Smooth muscle cell (in vitro differentiated cells): ENCODE results near the gene DNAJC4. TPM values are rescaled to one million over a fixed set of nuclear protein-coding genes. Genes with fewer than 3 reads are reported as not detected.
A peak's percentile ranks its signal among the peaks of the same experiment; 100 is the strongest.

Experiments used
- DNase-seq: peaks from one replicate; lab custom pipeline; 2025; ENCODE audit not compliant: unreplicated experiment; lab: John Stamatoyannopoulos, UW
- H2AFZ ChIP-seq: fragments of 200-600 bp; sonication (generic); 2 replicates; pipeline ENCODE4 v1.6.0; 2016; ENCODE audit warnings: antibody characterized with exemption, low read depth, mild to moderate bottlenecking
- H3F3A ChIP-seq: fragments of 200-600 bp; sonication (generic); 2 replicates; pipeline ENCODE4 v1.6.0; 2017; ENCODE audit warnings: antibody characterized with exemption, low read depth
- H3K27ac ChIP-seq: fragments of 200-600 bp; sonication (generic); 2 replicates; pipeline ENCODE4 v1.5.1; 2016; ENCODE audit warnings: low read depth, mild to moderate bottlenecking
- H3K27me3 ChIP-seq: fragments of 200-600 bp; sonication (generic); 2 replicates; pipeline ENCODE4 v1.6.1; 2016; ENCODE audit warnings: low read depth, mild to moderate bottlenecking
- H3K36me3 ChIP-seq: fragments of 200-600 bp; sonication (generic); 2 replicates; pipeline ENCODE4 v1.5.1; 2016; ENCODE audit warnings: low read depth
- H3K4me1 ChIP-seq: fragments of 200-600 bp; sonication (generic); 2 replicates; pipeline ENCODE4 v1.5.1; 2016; ENCODE audit warnings: low read depth
- H3K4me2 ChIP-seq: fragments of 200-600 bp; sonication (generic); 2 replicates; pipeline ENCODE4 v1.6.0; 2016; ENCODE audit warnings: mild to moderate bottlenecking
- H3K4me3 ChIP-seq: fragments of 200-600 bp; sonication (generic); 2 replicates; pipeline ENCODE4 v1.5.1; 2016; ENCODE audit warnings: mild to moderate bottlenecking
- H3K79me2 ChIP-seq: fragments of 200-600 bp; sonication (generic); 2 replicates; pipeline ENCODE4 v1.6.0; 2016; ENCODE audit warnings: low read depth, mild to moderate bottlenecking
- H3K9ac ChIP-seq: fragments of 200-600 bp; sonication (generic); 2 replicates; pipeline ENCODE4 v1.6.0; 2016; ENCODE audit warnings: low read depth
- H3K9me3 ChIP-seq: fragments of 200-600 bp; sonication (generic); replicated peaks from 2 replicates; pipeline ENCODE4 v1.5.1; 2016; ENCODE audit warnings: low read depth
- H4K20me1 ChIP-seq: fragments of 200-600 bp; sonication (generic); 2 replicates; pipeline ENCODE4 v1.6.0; 2016; ENCODE audit warnings: low read depth
- WGBS: methylation state at CpG from one replicate; pipeline ENCODE4 v1.1.7; 2016; ENCODE audit warnings: low lambda C conversion rate; 5-methylcytosine and 5-hydroxymethylcytosine counted together
- polyA plus RNA-seq: library from polyadenylated mRNA; unstranded; fragments of >200 nt; fragmentation: Nextera tagmentation; extraction: Ambion mirVana; gene quantifications from 2 replicates; pipeline ENCODE4 v1.2.1, GENCODE V29; 2016
- total RNA-seq: library from RNA; depleted of rRNA; stranded (reverse); fragments of >200 nt; gene quantifications from 2 replicates; pipeline ENCODE4 v1.2.3, GENCODE V29; 2014
- TF ChIP-seq, protein P1 (sequence below): fragments of 200-600 bp; sonication (generic); IDR thresholded peaks from 2 replicates; pipeline ENCODE4 v1.5.1; 2017; ENCODE audit warnings: borderline replicate concordance, mild to moderate bottlenecking, antibody characterized with exemption; ENCODE audit not compliant: insufficient read depth, poor library complexity, severe bottlenecking

Gene DNAJC4
- total and polyA plus RNA-seq, 2 experiments from 2014 or later: 14.5 to 78.5 TPM

DNA sequence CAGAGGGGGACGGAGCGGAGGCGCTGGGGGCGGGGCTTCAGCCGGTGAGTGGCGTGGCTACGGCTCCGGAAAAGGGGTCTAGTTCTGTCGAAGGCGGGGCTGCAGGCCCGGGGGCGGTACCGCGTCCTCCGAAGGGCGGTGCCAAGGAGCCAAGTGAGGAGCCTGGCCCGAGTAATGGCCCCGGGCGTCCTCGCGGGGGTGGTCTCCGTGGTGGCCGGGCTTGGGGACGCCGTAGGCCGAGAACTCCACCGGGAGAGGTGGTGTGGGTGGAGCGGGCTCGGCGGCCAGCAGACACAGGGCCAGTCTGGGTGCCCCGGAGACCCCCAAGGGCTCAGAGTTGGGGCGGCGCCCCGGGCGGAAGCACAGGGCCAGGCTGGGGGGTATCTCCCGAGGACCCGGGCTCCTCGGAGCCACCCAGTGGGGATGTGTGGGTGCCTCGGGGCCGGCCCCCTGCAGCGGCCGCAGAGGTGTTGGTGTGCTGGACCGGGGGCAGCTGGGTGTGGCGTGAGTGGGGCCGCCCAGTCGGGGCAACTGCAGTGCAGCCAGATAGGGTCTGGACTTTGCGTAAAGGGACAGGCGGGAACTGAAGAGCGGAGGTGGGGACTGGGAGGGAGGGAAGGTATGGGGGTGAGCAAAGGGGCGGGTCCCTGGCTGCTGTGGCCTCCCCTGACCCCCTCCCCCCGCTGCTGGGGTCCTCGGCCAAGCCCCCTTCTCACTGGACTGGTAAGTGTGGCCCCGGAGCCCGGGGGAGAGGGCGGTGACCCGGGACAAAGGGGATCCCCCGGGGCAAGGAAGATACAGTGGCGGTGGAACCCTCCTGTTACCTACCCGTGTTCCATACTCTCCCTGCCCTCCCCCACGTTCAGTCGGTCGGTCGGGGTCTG is 11.4 kb downstream of the DNAJC4 start:
- H3K27me3 ChIP-seq: no peaks in the 10 kb centered on the region
- no peak for DNase-seq
- H3F3A ChIP-seq: peaks cover 21% of the 10 kb centered on the region
- H3K79me2 ChIP-seq: peaks cover 19% of the 10 kb centered on the region
- peak overlapping the region; percentile 96 for H3K4me2 ChIP-seq
- H4K20me1 ChIP-seq: peaks cover 30% of the 10 kb centered on the region
- H3K9ac ChIP-seq: peak overlapping the region; percentile 78
- peak overlapping the region; percentile 89 for H3K4me3 ChIP-seq
- H3K36me3 ChIP-seq: no peaks in the 10 kb centered on the region
- under 1% methylated on average over 48 of the region's 63 CpGs for WGBS
- peaks cover 13% of the 10 kb centered on the region for H3K4me1 ChIP-seq
- H3K9me3 ChIP-seq: no peaks in the 10 kb centered on the region
- TF ChIP-seq, protein P1, sequence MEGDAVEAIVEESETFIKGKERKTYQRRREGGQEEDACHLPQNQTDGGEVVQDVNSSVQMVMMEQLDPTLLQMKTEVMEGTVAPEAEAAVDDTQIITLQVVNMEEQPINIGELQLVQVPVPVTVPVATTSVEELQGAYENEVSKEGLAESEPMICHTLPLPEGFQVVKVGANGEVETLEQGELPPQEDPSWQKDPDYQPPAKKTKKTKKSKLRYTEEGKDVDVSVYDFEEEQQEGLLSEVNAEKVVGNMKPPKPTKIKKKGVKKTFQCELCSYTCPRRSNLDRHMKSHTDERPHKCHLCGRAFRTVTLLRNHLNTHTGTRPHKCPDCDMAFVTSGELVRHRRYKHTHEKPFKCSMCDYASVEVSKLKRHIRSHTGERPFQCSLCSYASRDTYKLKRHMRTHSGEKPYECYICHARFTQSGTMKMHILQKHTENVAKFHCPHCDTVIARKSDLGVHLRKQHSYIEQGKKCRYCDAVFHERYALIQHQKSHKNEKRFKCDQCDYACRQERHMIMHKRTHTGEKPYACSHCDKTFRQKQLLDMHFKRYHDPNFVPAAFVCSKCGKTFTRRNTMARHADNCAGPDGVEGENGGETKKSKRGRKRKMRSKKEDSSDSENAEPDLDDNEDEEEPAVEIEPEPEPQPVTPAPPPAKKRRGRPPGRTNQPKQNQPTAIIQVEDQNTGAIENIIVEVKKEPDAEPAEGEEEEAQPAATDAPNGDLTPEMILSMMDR: no peak
- H2AFZ ChIP-seq: no peak overlapping the region
- H3K27ac ChIP-seq: peak overlapping the region; percentile 69

DNA sequence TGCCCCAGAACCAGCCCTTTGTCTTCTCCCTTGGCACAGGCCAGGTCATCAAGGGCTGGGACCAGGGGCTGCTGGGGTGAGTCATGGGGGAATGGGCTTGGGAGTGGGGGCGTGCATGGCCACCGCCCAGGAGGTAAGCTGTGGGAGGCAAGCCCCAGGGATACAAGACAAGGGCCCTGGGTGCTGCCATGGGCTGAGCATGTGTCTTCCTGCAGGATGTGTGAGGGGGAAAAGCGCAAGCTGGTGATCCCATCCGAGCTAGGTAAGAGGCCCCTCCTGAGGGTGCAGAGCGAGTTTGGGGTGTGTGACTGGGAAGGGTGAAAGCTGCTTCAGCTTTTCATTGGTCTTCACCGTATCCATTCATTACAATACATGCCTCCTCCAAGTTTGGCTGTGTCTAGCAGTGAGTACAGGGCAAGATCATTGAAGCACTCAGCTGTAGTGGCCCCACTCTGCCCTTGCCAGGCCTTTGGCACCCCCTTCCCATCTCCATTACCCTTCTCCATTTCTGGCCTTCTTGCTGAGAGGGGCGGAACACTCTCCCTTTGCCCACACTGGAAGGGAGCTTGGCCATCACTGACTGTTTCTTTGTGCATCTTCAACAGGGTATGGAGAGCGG is 13.0 kb downstream of the DNAJC4 start:
- no peak for DNase-seq

DNA sequence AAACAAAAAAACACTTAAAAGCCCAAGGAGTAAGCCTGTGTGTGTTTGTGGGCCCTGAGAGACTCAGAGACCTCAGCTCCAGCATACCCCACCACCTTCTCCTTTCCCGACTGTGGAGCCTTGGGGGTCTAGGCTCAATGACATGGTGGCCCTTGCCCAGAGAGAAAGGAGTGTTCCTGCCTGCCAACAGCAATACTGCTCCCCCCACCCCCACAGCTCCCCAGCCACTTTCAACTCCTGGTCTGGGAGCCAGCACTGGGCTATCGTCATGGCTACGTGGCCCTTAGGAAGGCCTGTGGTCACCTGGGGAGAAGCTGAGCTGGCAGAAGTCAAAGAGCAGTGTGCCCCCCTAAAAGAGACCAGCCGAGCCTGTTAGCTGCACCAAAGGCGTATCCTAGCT is 13.8 kb downstream of the DNAJC4 start:
- Histone ChIP-seq H3K4me1 (peaks cover 21% of the 10 kb centered on the region), H4K20me1 (peaks cover 30% of the 10 kb centered on the region), H2AFZ (no peak overlapping the region), H3K9ac (no peak overlapping the region), H3K27me3 (no peaks in the 10 kb centered on the region), H3K4me2 (no peak overlapping the region), H3K36me3 (no peaks in the 10 kb centered on the region), H3K4me3 (no peak overlapping the region), H3K9me3 (no peaks in the 10 kb centered on the region), H3K27ac (peak overlapping the region; percentile 87), H3K79me2 (peaks cover 19% of the 10 kb centered on the region), H3F3A (peaks cover 10% of the 10 kb centered on the region)
- DNase-seq: no peak
- TF ChIP-seq, protein P1: no peak
- 70% methylated on average over 5 of the region's 5 CpGs for WGBS

More for the DNA sequence above, 13.0 kb downstream of the DNAJC4 start:
- TF ChIP-seq, protein P1: no peak
- Histone ChIP-seq H3F3A (peaks cover 17% of the 10 kb centered on the region), H3K4me2 (peak overlapping the region; percentile 96), H3K27me3 (no peaks in the 10 kb centered on the region), H3K4me1 (peaks cover 18% of the 10 kb centered on the region), H2AFZ (no peak overlapping the region), H3K79me2 (peaks cover 19% of the 10 kb centered on the region), H3K4me3 (no peak overlapping the region), H3K27ac (peak overlapping the region; percentile 87), H3K9ac (no peak overlapping the region), H4K20me1 (peaks cover 30% of the 10 kb centered on the region), H3K36me3 (no peaks in the 10 kb centered on the region), H3K9me3 (no peaks in the 10 kb centered on the region)
- 87% methylated on average over 8 of the region's 8 CpGs for WGBS
